Activated CD4-positive, alpha-beta T cell treated with anti-CD3 and anti-CD28 coated beads, Interleukin-2, amount 50 U/mL, for 16 hours (primary cell): ENCODE results near the gene SUPT4H1.

Source experiments
- DNase-seq: peaks from one replicate; pipeline ENCODE4 v3.0.0-alpha.2; 2020

Gene SUPT4H1

DNA sequence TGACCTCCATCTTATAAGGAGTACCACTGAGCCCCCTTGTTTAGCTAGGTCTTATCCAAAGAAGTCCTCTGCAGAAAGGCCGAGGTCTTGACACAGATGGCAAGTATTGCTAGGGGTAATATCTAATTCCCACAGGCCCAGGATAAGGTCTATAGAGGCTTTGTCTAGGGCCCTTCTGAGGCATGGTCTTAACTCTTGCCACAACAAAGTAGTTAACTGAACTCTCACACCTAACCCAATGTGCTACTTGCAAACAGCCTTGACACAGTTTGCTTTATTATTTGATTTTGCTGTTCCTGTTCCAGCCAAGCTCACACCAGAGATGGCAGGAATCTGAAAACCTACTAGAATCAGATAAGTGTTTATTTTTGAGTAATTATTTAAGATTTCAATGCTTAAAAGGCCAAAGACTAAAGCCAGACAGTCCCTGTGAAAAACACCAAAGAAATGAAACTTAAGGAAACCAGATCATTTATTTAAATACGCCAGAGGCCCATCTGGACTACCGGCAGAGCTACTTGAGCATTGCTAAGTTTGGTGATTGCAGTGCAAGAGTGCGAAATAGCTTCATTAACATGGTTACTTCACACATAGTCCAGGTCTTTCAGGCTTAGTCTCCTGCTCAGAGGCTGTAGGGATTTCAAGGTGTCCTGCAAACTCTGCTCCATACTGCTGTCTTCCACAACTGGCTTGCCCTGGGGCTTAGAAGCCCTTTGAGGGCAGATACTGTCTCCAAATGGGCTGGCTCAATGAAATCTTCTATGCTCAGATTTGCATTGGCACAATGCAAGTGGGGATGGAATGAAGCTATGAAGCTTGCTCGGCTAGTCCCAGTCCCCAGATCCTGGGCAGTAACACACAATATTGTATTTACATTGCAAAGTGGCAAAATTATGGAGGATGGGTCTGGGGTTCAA, 28.5 kb upstream of the SUPT4H1 start:
- DNase-seq = no peak

DNA sequence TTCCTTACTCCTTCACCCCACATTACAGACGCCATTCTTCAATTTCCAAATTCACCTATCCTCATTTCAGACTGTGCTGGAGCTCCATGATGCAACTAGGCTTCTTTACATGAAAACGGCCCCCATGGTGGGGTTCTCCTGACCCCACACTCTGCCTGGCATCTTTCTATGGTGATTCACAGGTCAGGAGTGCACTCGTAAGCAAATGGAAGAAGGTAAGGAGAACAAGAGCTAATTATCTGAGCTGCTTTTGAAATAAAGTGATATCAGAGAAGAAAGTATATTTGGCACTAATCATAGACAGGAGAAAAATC, 27.5 kb upstream of the SUPT4H1 start:
- DNase-seq = no peak

DNA sequence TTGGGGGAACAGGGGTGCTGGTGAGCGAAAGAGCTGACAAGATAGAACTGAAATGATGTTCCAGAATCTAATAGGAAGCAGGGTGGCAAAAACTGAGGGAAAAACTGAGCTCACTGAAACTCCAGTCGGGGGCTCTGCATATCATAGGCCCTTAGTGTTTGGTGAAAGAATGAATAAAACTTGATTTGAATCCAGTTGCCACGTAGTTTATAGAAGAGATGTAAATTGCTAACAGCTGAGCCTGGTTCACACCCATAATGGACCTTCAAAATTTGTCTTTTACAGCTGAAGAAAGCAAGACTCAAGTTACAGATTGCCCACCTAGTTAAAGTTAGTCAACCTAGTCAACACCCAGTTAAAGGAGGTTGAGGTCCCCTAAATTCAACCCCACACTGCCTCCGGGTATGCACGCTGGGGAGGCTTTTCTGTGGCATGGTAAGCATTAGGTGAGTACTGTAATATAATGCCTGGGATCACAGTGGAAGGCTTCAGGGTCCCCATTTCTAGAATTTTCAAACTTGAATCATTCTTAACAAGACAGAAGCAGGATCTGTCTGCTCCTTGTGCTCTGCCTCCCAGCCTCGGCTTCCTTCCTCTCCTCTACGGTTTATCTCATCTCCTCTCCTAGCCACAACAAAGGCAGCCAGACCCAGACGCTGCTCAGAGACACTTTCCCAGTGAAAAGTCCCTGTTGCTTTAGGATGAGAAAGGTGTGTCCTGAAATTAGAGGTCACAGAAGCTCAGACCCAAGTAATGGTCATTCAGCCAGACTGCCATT, 26.9 kb upstream of the SUPT4H1 start:
- no peak for DNase-seq

DNA sequence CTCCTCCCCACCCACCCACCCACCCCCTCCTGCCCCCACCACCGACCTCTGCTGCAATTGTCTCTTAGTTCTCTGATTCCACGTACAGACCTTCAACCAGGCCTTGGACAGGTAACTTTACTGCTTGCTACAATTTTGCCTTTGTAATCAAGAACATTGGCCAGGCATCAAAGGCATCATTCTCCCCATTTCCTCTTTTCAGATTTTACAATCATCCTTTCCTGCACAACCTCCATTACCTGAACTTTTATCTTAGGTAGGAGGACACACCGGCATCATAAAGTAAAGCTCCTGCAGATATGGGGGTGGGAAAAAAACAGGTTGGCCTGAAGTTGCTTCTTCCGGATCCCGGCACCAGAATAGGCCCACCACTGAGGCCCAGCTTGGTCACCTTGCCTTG, 25.7 kb upstream of the SUPT4H1 start:
- no peak for DNase-seq

DNA sequence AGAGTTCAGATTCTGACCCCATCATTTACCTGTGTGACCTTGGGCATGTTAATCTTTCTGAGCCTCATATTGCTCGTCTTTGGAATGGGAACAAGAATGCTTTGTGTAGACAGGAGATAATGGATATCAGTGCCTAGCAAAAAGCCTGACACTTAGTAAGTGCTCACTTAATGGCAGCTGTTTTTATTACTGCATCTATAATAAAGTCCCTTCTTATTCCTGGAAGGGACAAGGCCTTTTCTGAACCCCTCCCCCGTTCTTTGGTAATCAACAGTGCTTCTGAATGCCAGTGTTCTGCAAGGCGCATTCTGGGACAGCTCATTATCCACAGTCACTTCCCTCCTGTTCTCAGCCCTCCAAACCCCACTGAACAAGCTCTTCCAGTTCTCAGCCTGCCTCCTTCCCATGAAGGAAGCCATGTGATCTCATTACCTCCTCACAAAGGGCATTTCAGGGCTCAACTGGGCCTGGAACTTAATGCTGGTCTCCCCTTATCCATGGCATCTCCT, 25.1 kb upstream of the SUPT4H1 start:
- DNase-seq = no peak

DNA sequence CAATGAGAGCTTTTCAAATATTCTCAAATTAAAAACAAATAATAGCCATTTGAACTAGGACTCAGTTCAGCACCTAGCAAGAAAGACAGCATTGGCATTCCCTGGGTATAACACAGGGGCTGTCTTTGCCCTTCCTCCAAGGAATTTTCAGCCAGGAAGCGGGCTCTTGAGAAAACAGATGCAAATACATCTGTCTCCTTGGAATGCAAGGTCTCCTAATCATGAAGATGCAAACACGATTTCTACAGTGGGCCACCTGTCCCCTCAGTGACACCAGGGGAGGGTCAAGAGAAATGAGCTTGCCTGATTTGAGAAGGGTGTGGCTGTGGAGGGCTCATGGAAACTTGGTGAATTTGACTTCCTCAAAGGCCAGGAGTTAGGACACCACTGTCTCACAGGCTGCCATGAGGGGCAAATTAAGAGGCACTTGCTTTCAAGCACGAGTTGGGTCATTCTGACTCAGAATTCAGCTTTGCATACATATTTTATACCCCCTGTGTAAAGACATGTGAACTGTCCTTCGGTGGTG, 24.5 kb upstream of the SUPT4H1 start:
- no peak for DNase-seq

DNA sequence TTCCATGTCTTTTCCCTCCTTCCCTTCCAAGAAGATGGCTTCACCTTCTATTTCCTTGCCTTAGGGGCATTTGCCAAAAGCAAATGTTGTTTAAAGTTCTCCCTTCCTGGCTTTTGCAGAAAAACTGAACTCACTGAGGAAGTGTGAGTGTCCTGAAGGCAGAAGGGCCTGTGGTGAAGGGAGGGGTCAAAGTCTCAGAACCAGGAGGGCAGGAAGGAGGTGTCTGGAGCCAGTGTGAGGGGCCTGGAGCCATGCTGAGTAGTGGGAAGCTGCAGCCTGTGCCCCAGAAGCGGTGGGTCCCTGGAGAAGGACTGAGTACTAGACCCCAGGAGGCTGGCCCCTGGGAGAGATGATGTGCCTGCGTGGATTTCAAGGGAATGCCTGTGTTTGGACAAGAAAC, 23.8 kb upstream of the SUPT4H1 start:
- no peak for DNase-seq

DNA sequence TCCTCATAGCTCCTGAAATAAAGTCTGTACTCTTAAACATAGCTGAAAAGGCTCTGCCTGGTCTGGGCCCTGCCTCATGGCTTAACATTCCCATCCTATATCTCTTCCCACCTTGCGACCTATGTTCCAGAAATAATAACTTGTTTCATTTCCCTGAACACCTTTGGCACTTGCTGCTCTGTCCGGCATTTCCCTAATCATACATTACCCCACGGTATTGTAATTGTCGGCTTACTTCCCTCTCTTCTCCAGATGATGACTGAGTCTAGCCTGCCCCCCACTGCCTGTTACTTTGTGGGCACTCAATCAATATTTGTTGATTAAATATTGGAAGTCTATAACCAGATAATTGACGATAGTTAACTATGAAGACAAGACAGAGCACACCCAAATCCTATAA, 23.3 kb upstream of the SUPT4H1 start:
- no peak for DNase-seq

DNA sequence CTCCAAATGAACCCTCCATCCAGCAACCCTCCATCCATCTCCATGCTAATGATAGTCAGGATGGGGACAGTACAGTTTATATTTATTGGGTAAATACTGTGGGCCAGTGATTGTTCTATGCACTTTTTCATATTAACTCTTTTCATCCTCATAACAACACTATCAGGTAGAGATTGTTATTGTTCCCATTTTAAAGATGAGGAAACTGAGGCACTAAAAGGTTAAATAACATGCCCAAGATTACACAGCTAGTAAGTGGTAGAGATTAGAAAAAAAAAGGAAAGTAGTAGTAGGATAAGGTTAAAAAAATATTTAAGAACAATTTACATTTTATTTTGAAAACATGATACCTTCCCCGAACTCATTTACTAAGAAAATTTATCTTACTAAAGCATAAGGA, 21.9 kb upstream of the SUPT4H1 start:
- DNase-seq = no peak

DNA sequence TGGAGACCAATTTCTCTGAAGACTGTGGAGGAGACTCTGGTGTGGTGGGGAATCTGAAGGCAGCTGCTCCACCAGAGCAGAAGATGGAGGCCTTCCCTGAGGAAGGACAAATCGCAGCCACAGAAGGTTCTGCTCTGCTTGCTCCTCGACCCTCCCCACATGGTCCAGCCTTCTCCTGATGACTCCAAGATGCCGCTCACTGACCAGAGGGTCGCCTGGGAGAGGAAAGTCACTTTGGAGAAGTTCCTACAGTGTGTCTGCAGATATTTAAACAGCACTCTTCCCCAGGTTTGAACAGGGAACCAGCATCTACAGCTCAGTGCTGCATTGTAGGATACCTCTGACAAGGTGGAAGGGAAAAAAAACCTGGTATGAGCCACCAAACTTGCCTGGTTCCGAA, 21.0 kb upstream of the SUPT4H1 start:
- DNase-seq = no peak

DNA sequence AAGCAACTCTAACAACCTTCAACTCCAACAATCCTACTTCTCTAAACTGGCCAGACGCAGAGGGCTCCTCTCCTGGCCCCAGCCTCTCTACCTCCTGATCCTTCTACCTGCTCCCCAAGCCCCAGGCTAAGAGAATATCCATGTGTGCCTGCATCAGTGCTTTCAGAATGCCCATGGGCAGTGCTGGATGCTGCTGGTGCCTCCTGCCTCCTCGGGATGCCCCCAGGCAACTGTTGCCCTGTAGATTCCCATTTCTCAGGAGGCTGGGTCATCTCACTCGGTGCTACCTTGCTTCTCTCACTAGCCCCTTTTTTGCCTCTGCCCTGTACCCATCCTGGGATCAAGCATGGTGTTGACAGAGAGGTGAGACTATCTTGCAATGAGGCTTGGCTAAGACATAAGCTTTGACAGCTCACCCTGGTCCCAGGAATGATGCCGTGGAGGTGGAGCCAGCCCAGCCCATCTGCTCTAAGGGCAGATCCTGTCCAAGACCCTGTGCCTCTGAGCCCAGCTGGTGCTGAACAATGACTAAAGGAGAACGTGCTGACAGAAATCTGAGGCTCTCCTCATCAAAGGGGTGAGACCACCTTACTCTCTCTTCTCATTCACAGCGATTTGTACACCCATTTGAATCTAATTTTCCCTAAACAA, 19.4 kb upstream of the SUPT4H1 start:
- no peak for DNase-seq

DNA sequence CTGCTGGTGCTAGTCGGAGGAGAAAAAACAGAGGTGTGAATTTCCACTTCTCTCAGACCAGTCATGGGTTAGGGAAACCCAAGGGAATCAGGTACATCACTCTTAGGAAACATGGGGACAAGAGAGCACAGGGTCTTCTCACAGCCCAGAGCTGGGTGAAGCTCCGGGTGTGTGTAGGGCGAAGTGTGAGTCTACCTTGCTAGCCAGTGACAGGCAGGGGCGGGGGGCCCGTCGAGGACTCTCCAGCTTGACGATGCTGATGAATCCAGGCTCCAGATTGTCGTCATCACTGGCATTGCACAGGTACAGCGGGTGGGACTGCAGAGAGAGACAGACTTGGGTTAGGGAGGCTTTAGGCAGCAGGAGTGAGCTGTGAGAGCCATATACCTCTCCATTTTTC, 18.7 kb upstream of the SUPT4H1 start:
- no peak for DNase-seq

DNA sequence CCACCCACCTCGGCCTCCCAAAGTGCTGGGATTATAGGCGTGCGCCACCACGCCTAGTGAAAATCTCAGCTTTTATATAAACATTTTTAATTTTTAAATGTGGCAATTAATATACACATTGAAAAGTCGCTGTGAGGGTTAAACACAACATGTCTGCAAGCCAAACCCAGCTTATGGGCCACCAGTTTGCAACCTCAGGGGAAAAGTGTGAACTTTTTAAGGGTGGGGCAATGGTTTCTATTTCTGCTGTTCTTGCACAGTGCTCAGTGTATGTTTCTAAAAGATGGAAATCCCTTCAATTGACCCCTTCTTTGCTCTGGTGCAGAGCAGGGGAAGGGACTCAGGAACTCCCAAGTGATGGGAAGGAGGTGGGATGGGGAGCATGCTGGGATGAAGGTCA, 18.3 kb upstream of the SUPT4H1 start:
- DNase-seq = no peak

DNA sequence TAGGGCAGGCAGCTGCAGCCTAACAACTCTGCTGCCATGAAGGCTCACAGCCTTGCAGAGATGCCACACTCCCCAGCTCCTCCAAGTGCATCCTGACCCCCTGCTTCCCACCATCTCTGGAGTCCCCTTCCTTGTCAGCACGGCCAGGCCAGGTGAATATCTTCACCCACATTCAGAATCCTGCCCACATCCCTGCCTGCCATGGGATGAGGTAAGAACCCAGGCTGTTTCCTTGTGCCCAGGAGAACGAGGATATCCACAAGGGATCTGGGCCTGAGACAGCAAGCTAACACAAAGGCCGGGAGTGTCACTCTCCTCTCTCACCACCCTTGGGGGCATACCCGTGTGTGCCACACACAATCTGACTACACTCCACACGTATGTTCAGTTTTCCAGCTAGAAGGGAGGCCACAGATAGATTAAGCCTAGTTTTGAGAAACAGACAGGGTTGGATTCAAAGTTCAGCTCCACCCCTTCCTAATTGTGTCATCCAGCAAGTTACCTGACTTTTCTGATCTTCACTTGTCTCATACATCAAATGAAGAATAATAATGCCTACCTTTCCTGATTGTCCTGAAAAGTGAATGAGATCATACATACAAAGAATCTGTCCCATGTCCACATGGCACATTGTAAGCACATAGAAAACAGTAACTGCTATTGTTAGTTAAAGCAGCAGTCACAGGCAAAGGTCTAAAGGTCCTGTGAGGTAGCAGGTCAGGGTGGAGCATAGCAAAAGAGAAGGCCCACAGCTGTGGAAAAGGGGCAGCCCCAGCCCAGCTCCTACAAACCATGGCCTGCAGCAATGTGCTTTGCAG, 17.4 kb upstream of the SUPT4H1 start:
- DNase-seq = no peak

DNA sequence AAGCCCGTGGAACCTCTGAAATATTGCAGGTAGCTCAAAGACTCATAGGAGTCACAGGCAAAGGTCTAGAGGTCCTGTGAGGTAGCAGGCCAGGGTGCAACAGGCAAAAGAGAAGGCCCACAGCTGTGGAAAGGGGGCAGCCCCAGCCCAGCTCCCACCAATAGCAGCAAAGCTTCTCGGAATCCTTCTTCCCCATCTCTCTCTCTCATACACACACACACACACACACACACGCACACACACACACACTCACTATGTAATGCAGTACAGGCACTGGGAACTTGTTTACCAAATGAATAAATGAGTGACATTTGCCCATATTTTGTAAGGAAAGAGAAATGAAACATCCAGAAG, 16.8 kb upstream of the SUPT4H1 start:
- DNase-seq = no peak

DNA sequence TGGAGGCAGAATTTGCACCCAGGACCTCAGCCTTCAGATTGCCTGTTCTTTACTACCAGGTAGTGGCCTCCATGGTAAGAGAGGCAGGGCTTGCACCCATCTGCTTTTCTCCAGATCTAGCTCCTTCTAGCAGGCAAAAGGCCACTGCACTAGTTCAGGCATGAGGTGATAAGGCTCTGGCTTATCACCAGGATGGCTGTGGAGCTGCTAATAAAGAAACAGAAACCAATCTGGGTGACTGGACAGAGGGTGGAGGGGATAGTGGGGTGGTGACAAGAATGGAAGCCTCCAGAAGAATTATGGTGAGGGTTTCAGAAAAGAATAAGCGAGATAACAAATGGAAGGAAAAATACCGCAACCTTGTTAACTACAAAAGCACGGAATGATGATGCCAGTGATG, 15.5 kb upstream of the SUPT4H1 start:
- no peak for DNase-seq

DNA sequence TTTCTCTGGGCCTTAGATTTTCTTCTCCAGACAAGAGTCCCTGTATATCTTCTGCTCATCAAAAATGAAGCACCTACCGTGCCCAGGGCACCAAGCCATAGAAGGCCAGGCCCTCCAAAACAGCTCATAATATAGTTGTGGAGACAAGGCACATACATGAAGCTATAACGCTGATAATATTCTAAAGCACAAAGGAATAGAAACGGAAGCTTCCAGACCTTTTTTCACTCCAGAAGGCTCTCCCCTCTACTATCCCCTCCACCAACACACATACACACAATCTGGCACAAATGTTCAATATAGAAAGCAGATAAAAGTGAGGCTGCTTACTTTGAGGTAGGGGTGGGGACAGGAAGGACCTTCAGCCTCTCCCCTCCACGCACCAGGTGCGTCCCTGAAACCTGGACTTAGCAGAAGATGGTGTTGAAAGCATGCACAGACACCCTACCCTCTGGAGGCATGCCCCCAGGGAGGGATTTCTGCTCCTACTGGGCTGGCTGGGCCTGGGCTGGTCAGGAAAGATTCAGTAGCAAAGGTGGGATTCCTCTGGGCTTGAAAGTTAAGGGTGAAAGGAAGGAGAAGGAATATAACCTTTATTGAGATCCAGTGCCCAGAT, 14.1 kb upstream of the SUPT4H1 start:
- no peak for DNase-seq

DNA sequence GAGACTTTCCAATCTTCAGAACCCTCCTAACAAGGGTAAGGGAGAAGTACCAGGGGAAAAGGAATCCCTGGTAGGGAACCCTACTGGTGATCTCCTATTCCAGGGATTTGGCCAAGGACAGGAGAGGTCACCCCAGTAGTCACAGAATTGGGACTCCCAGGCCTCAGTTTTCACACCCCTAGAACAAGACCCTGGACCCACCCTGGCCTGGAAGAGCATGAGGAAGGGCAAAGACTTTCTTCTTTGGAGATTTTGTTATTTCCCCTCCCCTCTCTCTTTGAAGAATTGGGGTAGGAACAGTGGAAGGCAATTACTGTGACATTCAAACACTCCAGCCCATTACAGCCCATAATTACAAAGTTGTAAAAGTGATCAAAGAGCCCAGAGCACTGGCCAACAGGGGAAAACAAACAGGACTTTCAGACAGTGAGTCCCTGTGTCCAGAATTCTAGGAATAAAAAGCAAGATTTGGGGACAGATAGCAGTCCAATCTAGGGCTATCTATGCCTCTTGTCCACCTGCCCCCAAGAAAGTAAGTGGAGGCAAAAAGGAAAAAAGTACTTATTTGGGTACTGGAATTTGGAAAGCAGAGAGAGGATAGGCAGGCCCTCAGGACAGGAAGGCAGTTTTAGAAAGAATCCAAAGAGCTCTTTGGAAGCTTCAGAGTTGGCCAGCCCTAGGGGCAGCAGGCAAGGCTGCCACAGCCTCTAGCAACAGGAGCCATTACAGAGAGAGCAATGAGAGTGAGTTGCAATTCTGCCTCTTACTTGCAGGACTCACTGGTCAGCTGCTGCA, 13.4 kb upstream of the SUPT4H1 start:
- DNase-seq = no peak

DNA sequence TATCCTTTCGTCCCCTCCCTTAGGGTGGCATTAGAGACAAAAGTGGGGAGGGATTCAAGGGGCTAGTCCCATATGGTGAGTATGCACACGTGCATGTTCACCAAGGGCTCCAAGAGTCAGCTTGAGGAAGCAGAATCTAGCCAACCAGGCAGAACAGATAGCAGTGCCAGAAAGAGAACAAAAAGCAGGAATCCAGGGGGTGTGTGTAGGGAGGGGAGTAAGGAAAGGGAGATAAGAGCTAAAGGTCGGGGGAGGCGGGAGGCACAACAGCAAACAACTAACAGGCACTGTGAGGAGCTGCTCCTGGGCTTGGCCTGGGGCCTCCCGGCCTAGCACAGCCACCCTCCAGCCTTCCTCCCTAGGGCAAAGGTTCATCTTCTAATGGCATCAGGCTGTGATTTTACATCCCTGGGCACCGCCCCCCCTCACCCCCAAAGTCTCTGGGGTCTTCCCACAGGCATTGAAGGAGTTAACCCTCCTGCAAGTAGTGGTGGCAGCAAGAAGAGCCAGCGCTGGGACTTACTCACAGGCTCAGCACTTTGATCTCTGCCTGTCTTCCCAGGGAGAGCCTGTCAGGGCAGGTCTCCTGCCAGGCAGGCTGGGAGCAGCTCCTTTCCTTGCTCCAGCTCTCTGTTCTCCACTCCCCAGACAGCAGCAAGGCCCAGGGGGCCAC, 12.4 kb upstream of the SUPT4H1 start:
- no peak for DNase-seq

DNA sequence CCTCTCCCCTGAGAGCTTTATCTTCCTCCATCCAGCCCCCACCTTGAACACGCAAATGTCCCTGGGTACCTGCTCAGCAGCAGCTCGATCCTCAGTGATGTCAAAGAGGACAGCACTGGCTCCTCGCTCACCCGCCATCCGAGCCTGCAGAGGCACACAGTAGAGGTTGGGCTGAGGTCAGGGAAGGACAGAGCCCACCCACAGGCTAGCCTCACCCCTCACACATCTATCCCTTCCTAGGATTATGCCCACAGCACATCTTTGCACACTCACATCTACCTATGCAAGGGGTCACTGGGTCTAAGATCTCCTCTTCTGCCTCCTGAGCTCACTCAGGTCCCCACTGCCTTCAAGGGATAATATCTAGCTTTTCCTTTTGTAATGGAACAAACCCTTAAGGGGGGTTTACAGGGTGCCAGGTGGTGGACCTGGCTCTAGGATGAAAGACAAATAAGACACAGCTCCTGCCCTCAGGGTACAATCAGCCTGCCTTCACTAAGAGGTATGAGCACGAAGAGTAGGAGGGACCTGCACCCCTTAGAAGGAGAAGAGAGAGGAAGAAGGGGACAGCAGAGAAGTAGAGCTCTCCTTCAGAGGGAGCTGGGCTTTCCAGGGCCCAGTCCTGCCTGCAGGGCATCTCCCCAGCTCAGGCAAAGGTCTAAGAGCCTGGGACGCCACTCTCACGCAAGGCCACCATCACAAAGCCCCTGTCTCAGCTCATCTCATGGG, 11.6 kb upstream of the SUPT4H1 start:
- no peak for DNase-seq
